K562 (cell line): ENCODE measurements around the gene MARCKSL1. TPM values are rescaled to one million over a fixed set of nuclear protein-coding genes. Genes with fewer than 3 reads are reported as not detected.

ENCODE experiments used
- ASH1L ChIP-seq: fragments of 450-650 bp; IDR thresholded peaks from 2 replicates; pipeline ENCODE4 v1.6.1; 2018; ENCODE audit warnings: borderline replicate concordance, mild to moderate bottlenecking, low read depth; ENCODE audit not compliant: partially characterized antibody
- BACH1 ChIP-seq: fragments of 200-800 bp; sonication (Bioruptor generic); IDR thresholded peaks from 2 replicates; pipeline ENCODE4 v1.6.1; 2016; ENCODE audit warnings: missing genetic modification characterization, missing compliant biosample characterization
- BCOR ChIP-seq: fragments of 450-650 bp; IDR thresholded peaks from 2 replicates; pipeline ENCODE4 v1.6.1; 2016
- CBX3 ChIP-seq, 2 experiments: IDR thresholded peaks; 1 replicate in 1 of 2; 2 replicates in 1 of 2; pipeline ENCODE4 v1.6.1; 2012; ENCODE audit warnings: inconsistent platforms in 2 of 2, low read length in 2 of 2, borderline replicate concordance in 1 of 2, control low read depth in 1 of 2
- CTCF ChIP-seq, 3 experiments: IDR thresholded peaks in 2 of 3; conservative IDR thresholded peaks in 1 of 3; 2 replicates each; pipeline ENCODE4 v1.5.1; 2011 to 2012; ENCODE audit warnings: low read length in 3 of 3, mild to moderate bottlenecking in 3 of 3, control low read depth in 2 of 3, improper control_type of control experiment in 1 of 3, inconsistent platforms in 1 of 3, low read depth in 1 of 3, mixed read lengths in 1 of 3, moderate library complexity in 1 of 3; ENCODE audit not compliant: insufficient read depth in 2 of 3
- E2F3 ChIP-seq: fragments of 250-450 bp; sonication (Bioruptor Pico); IDR thresholded peaks from 2 replicates; pipeline ENCODE4 v1.4.0; 2020; ENCODE audit warnings: mild to moderate bottlenecking
- E2F6 ChIP-seq, 2 experiments: IDR thresholded peaks; 2 replicates each; pipeline ENCODE4 v1.6.1; 2011; ENCODE audit warnings: borderline replicate concordance in 1 of 2, control low read depth in 1 of 2, low read depth in 1 of 2, low read length in 1 of 2, mild to moderate bottlenecking in 1 of 2, mixed read lengths in 1 of 2, moderate library complexity in 1 of 2; ENCODE audit not compliant: insufficient read depth in 1 of 2, insufficient read length in 1 of 2, poor library complexity in 1 of 2, severe bottlenecking in 1 of 2; ENCODE audit errors: extremely low read depth in 1 of 2
- ELF4 ChIP-seq: fragments of 450-650 bp; formaldehyde crosslinking; IDR thresholded peaks from 2 replicates; pipeline ENCODE4 v1.4.0; 2022; ENCODE audit warnings: missing genetic modification characterization
- FOXP4 ChIP-seq: sonication (generic); formaldehyde crosslinking; IDR thresholded peaks from 2 replicates; pipeline ENCODE4 v1.8.0; 2022; ENCODE audit warnings: mild to moderate bottlenecking, missing genetic modification reagents, borderline replicate concordance
- MAFF ChIP-seq: IDR thresholded peaks from 2 replicates; pipeline ENCODE4 v1.6.1; 2012; ENCODE audit warnings: low read length, improper control_type of control experiment
- PBX2 ChIP-seq, 2 experiments: IDR thresholded peaks in 1 of 2; conservative IDR thresholded peaks in 1 of 2; 2 replicates each; pipeline ENCODE4 v1.6.1; 2016; ENCODE audit warnings: low read depth in 2 of 2, mild to moderate bottlenecking in 1 of 2, missing compliant biosample characterization in 1 of 2, missing genetic modification characterization in 1 of 2, moderate library complexity in 1 of 2
- PTTG1 ChIP-seq: fragments of 450-650 bp; IDR thresholded peaks from 2 replicates; pipeline ENCODE4 v1.6.1; 2016; ENCODE audit warnings: low read depth, mild to moderate bottlenecking, missing genetic modification characterization, missing compliant biosample characterization
- PURB ChIP-seq: sonication (generic); formaldehyde crosslinking; IDR thresholded peaks from 2 replicates; pipeline ENCODE4 v1.9.0; 2021; ENCODE audit warnings: low read depth, mild to moderate bottlenecking, missing genetic modification reagents
- SMARCA5 ChIP-seq: fragments of 450-650 bp; IDR thresholded peaks from 2 replicates; pipeline ENCODE4 v1.6.1; 2016
- YBX1 ChIP-seq: fragments of 450-650 bp; IDR thresholded peaks from 2 replicates; pipeline ENCODE4 v1.7.1; 2016; ENCODE audit warnings: mild to moderate bottlenecking
- ZBTB8A ChIP-seq: fragments of 450-650 bp; IDR thresholded peaks from 2 replicates; pipeline ENCODE4 v1.6.1; 2018; ENCODE audit warnings: mild to moderate bottlenecking, moderate library complexity; ENCODE audit not compliant: partially characterized antibody
- ZEB2 ChIP-seq: fragments of 450-650 bp; IDR thresholded peaks from 2 replicates; pipeline ENCODE4 v1.6.1; 2016
- ZNF140 ChIP-seq: fragments of 250-450 bp; sonication (Bioruptor Pico); IDR thresholded peaks from 2 replicates; pipeline ENCODE4 v1.8.0; 2021; ENCODE audit warnings: moderate library complexity, mild to moderate bottlenecking, inconsistent platforms
- ZNF436 ChIP-seq: fragments of 250-450, 450-650 bp; sonication (Bioruptor Pico); formaldehyde crosslinking; IDR thresholded peaks from 2 replicates; pipeline ENCODE4 v1.7.0; 2020; ENCODE audit warnings: mild to moderate bottlenecking
- ZNF583 ChIP-seq: fragments of 250-450 bp; sonication (Bioruptor Pico); IDR thresholded peaks from 2 replicates; pipeline ENCODE4 v1.4.0; 2020
- polyA plus RNA-seq, 8 experiments: library from polyadenylated mRNA; depleted of rRNA in 4 of 8; stranded (reverse) in 5 of 8; unstranded in 3 of 8; fragments of >200 nt; fragmentation: Nextera tagmentation in 2 of 8; fragmentation: Illumina TruSeq in 1 of 8; extraction: Ambion mirVana in 2 of 8; extraction: Trizol in 1 of 8; gene quantifications; 2 replicates each; pipeline versions ENCODE4 v1.2.1 to v1.2.3, GENCODE V29; 2011 to 2014; ENCODE audit warnings: inconsistent platforms in 1 of 8, missing spikeins in 1 of 8
- total RNA-seq, 7 experiments: library from RNA; depleted of rRNA in 6 of 7; stranded (reverse); fragments of >200 nt in 6 of 7; fragmentation: Illumina TruSeq in 2 of 7; extraction: Trizol in 2 of 7; gene quantifications; 2 replicates each; pipeline versions ENCODE4 v1.2.1 to v1.2.3, GENCODE V29; 2011 to 2021; ENCODE audit warnings: low replicate concordance in 1 of 7

MARCKSL1 gene
- total and polyA plus RNA-seq, 9 of the 15 experiments (the other 6 are each of a cell fraction or from before 2014, with no cell fraction given), result 14.7 to 325 (median 155) TPM

GRCh38 chr1:32291708-32292538 lies 44.1 kb downstream of the MARCKSL1 start, which contains the start of gene HDAC1 (continued):
- no peak for TF ChIP-seq CTCF (IDR thresholded peaks at IDR 0.05 in 2 of 3, conservative IDR thresholded peaks at IDR 0.05 in 1 of 3; ENCODE audit: insufficient read depth in 2 of 3, low read depth in 1 of 3, low read length in 3 of 3)
- no peak for TF ChIP-seq PTTG1 (tag)
- no peak for TF ChIP-seq PBX2 (CRISPR knock-in tag; IDR thresholded peaks at IDR 0.05; ENCODE audit: low read depth)
- no peak for TF ChIP-seq PBX2 (tag; conservative IDR thresholded peaks at IDR 0.05; ENCODE audit: low read depth)
- TF ChIP-seq ZBTB8A, result no peak
- peak; percentile 63; the same call in 1 of the 2 replicates for TF ChIP-seq ZEB2
- peak in 1 of 2 experiments; percentile 40 for TF ChIP-seq E2F6 (IDR thresholded peaks at IDR 0.05; ENCODE audit: borderline replicate concordance in 1 of 2, extremely low read depth in 1 of 2, insufficient read depth in 1 of 2, insufficient read length in 1 of 2, low read depth in 1 of 2, low read length in 1 of 2, poor library complexity in 1 of 2, severe bottlenecking in 1 of 2)
- peak; percentile 78 for TF ChIP-seq ELF4 (CRISPR knock-in tag)
- peak; percentile 98 for TF ChIP-seq SMARCA5
- TF ChIP-seq FOXP4 (CRISPR knock-in tag), result no peak
- TF ChIP-seq ZNF140, result no peak
- TF ChIP-seq CBX3 (IDR thresholded peaks at IDR 0.05; ENCODE audit: borderline replicate concordance in 1 of 2, low read length in 2 of 2), result peak in 1 of 2 experiments; percentile 75; a peak in 1 of 3 replicates
- peak; percentile 46; the same call in 1 of the 2 replicates for TF ChIP-seq MAFF
- no peak for TF ChIP-seq BACH1 (tag)
- peak; percentile 97 for TF ChIP-seq BCOR
- no peak for TF ChIP-seq ZNF436 (CRISPR knock-in tag)
- peak; percentile 59; the same call in 1 of the 2 replicates for TF ChIP-seq E2F3
- TF ChIP-seq ZNF583 (CRISPR knock-in tag), result peak; percentile 35; the same call in 1 of the 2 replicates
- TF ChIP-seq YBX1, result no peak
- TF ChIP-seq ASH1L, result peak; percentile 80
- no peak for TF ChIP-seq PURB (CRISPR knock-in tag)
